ENCODE data around the gene FAHD2A.
"Not testable (repeated sequence)": the region's sequence is repeated elsewhere in the genome, so short reads cannot be mapped to it uniquely, and the experiment has no call there.

FAHD2A gene

DNA sequence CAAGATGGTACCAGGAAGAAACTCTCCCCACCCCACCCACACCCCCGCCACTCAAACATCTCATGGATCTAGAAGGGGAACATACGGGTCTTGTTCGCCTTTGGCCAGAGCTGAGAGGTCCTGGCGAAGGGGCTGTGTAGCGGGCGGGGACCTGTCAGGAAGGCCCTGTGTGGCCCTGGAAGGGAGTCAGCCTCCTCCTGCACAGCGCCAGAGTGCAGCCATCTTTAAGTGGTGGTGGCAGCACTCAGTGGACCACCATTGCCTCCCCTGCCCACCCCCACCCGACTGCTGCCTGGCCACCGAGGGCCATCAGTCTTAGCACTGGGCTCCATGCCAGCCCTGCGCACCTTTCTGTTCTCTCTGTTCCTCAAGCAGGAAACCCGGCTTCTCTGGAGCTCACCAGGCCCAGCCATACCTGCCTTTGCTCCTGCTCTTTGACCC, 11.6 kb upstream of the FAHD2A start:
- DNase-seq (ENCODE audit: low spot score), result no peak

GRCh38 chr2:95391641-95392310, 10.7 kb upstream of the FAHD2A start:
- no peak for DNase-seq (ENCODE audit: low spot score)

GRCh38 chr2:95392320-95392719, 10.2 kb upstream of the FAHD2A start:
- DNase-seq (ENCODE audit: low spot score), result no peak

- DNase-seq (ENCODE audit: low spot score), result no peak
Observed at GRCh38 chr2:95392730-95393455, 9.6 kb upstream of the FAHD2A start.

- DNase-seq (ENCODE audit: low spot score), result no peak
Observed at GRCh38 chr2:95393901-95394300, 8.6 kb upstream of the FAHD2A start.

DNA sequence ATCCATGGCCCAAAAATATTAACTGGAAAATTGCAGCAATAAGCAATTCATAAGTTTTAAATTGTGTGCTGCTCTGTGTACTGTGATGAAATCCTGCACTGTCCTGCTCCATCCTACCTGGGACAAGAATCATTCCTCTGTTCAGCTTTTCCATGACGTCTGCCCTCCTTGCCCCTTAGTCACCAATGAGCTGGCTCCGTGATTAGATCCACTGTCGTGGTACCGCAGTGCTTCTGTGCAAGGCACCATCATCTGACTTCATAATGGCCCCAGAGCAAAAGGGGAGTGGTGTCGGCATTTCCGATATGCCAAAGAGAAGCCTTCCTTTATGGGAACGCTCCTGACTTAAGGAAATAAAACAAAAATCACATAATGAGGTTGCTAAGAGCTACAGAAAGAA, 3.4 kb upstream of the FAHD2A start:
- no peak for DNase-seq (ENCODE audit: low spot score)

DNA sequence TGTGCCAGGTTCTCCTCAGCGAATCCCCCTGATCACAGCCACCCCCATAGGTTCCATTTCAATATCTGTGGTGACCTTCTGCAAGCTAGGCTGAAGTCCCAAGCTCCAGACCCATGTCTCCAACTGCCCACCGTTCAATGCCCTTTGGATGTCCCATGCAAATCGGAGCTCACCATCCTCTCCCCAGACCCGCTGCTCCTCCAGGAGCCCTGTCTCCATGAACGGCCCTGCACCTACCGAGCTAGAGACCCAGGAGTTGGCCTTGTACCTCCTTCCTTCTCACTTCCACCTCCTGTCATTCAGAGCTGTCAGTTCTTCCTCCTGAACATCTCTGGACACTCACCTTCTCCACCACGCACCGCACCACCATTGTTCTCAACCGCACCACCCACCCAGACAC, 1.0 kb upstream of the FAHD2A start:
- no peak for DNase-seq (ENCODE audit: low spot score)

- not testable (repeated sequence) for DNase-seq (ENCODE audit: low spot score)
Observed at GRCh38 chr2:95402004-95402369, 521 bp upstream of the FAHD2A start.

DNA sequence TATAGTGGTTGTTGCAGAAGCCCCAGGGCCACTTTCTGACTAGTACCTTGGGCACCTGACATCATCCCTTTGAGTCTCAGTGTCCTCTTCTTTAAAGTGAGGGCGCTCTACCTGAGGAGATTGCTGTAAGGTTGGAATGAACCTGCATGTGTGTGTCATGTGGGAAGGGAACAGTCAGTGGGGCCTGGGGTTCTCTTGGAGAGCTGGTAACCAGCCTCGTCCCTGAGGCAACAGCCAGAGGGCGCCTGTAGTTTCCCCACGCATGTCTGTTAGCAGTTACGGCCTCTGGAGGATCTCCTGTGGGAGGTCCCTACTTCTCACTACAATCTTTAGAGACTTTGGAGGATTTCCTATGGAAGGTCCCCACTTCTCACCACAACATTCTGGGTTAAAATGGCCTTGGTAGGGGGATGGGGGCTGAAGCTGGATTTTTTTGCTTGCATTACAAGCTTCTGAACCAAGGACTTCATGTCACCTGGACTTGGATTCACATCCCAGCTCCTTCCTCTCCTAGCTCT, 755 bp downstream of the FAHD2A start:
- DNase-seq (ENCODE audit: low spot score), result not testable (repeated sequence)

GRCh38 chr2:95403824-95404223, 1.3 kb downstream of the FAHD2A start:
- not testable (repeated sequence) for DNase-seq (ENCODE audit: low spot score)

DNA sequence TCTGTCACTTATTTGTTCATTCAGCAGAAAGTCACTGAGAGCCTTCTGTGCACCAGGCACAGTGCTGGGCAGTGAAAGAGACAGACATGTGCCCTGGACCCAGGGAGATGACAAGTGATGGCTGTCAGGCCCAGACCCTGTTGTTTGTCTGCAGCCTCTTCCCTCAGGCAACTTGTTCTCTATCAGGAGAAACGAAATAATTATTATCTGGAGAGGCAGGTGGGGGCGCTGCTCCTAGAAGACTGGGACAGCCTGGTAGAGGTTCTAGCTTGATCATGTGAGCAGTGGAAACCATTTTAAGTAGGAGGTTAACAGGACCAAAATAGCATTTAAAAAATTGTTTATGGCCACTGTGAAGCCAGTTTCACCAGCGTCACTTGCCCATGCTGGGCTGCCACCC, 2.2 kb downstream of the FAHD2A start:
- DNase-seq (ENCODE audit: low spot score), result not testable (repeated sequence)

- not testable (repeated sequence) for DNase-seq (ENCODE audit: low spot score)
Observed at GRCh38 chr2:95411239-95411638, 8.7 kb downstream of the FAHD2A start.

GRCh38 chr2:95414015-95414594, 11.6 kb downstream of the FAHD2A start:
- not testable (repeated sequence) for DNase-seq (ENCODE audit: low spot score)

- DNase-seq (ENCODE audit: low spot score), result not testable (repeated sequence)
Observed at GRCh38 chr2:95415138-95415537, 12.6 kb downstream of the FAHD2A start.

GRCh38 chr2:95415561-95415960, 13.1 kb downstream of the FAHD2A start:
- not testable (repeated sequence) for DNase-seq (ENCODE audit: low spot score)

DNA sequence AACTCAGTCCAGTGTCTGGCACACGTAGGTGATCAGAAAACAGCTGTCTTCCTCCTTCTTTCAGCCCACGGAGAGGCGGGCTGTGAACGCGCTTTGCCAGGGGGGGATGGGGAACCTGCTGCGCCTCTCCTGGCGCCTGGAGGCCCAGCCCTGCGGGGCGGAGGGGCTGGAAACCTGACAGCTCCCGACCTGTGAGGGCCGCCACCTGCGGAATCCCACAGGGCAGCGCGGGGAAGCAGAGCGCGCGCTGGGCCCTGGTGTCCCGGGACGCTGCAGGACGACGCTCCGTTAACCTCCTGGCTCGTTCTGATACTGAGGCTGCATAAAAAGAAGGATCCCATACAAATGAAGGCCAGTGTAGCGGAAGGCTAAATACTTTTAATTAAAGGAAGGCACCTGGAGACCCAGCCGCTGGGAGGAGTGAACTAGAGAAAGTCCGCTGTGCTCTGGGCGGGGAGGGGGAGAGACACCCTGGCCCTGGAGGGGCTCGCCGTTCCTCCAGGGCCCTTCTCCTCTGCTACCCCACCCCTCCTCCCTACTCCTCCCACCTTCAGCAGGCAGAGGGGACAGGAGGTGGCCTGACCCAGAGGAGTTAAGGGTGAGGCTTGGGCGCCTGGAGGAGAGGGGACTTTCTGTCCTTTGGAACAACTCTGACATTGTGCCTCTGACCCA, 24.8 kb downstream of the FAHD2A start:
- DNase-seq (ENCODE audit: low spot score), result not testable (repeated sequence)

- not testable (repeated sequence) for DNase-seq (ENCODE audit: low spot score)
Observed at GRCh38 chr2:95429748-95430467, 27.4 kb downstream of the FAHD2A start.

GRCh38 chr2:95433373-95433772, 30.9 kb downstream of the FAHD2A start:
- DNase-seq (ENCODE audit: low spot score), result not testable (repeated sequence)

DNA sequence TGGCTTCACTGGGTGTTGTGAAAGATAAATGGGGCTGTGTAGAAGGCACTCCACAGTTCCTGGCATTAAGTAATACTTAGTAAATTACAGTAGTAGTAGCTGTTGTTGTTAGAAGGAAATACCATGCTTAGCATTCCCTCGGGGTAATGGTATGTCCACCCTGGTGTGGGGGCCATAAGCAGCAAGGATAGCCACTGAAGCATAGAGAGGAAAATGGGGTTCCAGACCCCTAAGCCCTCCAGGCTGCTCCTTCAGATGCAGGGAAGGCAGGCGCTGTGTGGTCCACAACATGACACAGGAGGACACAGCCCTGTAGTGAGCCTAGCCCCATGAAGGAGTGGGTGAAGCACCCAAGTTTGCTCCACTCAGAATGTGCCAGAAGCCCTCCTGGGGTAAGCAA, 31.5 kb downstream of the FAHD2A start:
- not testable (repeated sequence) for DNase-seq (ENCODE audit: low spot score)

DNA sequence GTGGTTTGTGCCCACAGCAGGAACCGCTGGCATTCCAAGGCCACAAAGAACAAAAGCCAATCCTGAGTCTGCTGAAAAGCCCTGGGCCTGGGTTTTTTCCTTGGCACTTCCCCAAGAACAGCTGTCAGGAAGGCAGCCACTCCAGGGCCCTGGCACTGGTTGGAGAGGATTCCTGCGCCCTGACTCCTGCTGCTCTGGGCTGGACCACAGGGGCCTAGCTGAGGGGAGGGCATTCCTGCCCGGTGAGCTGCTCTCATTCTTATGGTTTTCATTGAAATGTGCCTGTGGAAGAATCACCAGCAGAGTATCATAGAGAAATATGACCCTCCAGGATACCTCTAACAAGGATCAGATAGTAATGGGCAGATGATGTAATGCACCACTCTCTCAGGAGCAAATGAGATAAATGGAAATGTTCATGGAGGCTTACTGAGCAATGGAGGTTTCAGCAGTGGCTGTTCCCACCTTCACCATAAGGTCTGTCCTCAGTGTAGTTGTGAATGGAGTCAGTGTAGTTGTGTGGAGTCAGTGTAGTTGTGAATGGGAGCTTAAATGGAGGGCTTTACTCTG, 32.1 kb downstream of the FAHD2A start:
- DNase-seq (ENCODE audit: low spot score), result not testable (repeated sequence)

DNA sequence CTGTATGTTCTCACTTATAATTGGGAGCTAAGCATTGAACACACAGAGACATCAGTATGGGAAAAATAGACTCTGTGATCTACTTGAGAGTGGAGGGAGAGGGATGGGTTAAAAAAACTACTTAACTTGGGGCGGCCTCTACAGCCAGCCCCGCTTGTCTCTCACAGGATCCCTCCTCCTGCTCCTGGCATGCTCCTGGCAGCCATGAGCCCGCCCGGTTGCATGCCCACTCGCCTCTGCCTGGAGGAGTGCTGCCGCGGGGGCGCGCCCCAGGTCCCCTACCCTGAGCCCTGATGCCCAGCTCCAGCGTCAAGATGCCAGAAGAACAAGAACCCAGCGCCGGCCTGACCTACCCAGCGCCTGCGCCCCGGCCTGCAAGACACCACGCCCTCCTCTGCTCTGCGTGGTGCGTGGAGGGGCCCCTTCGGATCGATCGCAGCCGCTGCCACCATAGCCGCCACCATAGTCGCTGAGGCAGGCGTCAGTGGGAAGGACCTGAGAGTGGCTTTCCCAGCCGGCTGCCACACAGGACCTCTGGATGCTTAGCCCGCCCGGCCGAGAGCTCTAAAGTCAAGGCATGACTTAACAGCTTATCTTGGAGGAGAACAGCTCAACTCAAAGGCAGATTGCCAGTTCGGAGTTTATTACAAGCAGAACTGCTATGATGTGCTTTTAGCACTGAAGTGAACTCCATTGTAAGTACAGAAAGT, 32.8 kb downstream of the FAHD2A start:
- not testable (repeated sequence) for DNase-seq (ENCODE audit: low spot score)

All from HuH-7.5 (cell line).